GM18873 (cell line): ENCODE measurements around the gene FCHSD1.

ENCODE experiments used
- ATAC-seq: cut with Tn5 transposase; IDR thresholded peaks from one replicate; pipeline ENCODE4 v1.9.1; 2021; ENCODE audit warnings: mild to moderate bottlenecking, moderate library complexity, moderate number of reproducible peaks; ENCODE audit not compliant: unreplicated experiment, low FRiP score

The FCHSD1 gene

DNA sequence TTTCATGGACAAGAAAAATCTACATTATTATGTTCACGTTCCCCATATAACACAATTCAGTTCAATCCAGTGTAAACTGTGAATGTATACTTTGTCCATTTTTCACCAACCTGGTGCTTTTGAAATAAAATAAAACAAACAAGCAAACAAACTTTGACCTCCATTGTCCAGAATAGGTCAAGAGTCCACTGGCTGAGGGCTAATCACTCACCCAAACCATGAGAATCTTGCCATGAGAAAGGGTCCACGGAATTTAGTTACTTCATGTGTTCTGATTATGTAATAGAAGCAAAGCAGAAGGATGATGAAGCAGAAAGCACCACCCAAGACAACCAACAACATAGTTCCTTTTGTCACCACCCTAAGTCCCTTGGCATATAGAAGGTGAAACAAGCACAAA, 61.1 kb downstream of the FCHSD1 start:
- ATAC-seq: no peak
